Measurements from ENCODE around the gene NXT1. TPM values are rescaled to one million over a fixed set of nuclear protein-coding genes. Genes with fewer than 3 reads are reported as not detected.

Gene NXT1
- total RNA-seq, 1 donor from 2014 or later = 10.6 TPM

DNA sequence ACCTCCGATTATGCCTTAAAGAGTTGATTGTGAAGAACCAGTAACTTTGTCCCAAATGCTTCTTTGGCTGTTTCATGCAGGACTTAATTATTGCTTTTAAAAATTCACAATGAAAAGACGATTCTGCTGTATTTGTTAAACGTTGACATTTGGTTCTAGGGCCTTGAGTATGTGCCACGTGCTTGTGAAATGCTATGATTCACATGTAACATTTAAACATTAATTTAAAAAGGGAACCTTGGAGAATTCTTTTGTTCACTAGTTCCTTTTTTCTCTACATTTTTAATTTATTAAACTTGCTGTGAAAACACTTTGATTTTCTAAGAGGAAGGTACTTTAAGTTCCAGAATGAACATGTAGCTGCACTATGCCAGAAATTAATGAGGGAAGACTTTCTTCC is 20.9 kb downstream of the NXT1 start:
- intact Hi-C loops (cut with DNase I) = no loop called here
- DNase-seq (ENCODE audit: low spot score) = no peak

DNA sequence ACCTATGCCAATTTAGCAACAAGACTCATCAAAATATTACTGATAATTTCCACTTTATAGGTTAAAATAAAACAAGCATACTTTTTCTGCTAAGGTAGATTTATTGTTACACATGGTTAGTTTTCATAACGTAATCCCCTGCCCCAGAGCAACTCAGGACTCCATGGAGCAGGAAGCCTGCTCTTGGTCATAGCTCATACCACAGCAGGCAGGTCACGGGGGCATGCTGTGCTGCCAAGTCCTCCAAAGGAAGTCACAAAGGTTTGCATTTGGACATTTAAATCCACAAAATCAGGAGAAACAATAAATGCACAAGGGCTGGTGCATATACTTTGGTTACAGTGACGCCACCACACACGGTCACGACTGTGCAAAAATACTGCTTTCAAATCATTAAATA is 23.9 kb downstream of the NXT1 start:
- no peak for DNase-seq (ENCODE audit: low spot score)
- intact Hi-C loops (cut with DNase I) = no loop called here

DNA sequence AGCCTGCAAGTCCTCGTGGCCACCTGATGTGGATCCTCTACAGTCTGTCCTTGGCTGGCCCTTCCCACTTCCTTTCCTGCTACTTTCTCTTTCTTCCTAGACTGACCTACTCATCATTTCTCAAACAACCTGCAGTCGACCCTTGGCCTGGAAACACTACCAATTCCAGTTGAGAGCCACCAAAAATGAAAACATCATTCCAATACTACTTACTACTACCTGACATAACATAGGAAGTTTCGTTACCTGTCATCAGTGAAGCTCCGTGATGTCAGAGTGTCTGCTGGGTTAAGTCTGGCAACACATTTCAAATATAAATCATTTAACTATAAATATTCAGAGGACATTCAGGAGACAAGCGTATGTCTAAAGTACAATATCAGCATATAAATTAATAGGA is 25.2 kb downstream of the NXT1 start:
- DNase-seq (ENCODE audit: low spot score) = no peak
- intact Hi-C loops (cut with DNase I) = no loop called here

DNA sequence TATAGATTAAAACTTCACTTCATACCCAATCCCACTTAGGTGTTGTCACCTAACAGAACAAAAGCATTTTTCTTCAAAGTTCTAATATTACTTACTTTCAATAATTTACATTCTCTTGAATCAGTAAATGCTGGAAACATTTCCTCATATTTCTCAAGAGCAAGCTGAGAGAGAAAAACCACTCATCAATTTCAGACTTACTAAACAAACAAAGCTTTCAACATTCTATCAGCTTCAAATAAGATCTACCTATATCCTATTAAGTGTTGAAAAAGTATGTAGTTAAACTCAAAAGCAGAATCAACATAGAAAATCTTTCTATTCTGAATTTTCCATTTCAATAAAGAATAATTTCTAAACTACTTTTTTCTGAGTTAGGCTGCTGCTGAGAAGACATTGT is 29.2 kb downstream of the NXT1 start:
- intact Hi-C loops (cut with DNase I) = no loop called here

GRCh38 chr20:23381876-23382275 is 31.3 kb downstream of the NXT1 start:
- no peak for DNase-seq (ENCODE audit: low spot score)
- intact Hi-C loops (cut with DNase I) = no loop called here

More for the DNA sequence above, 29.2 kb downstream of the NXT1 start:
- no peak for DNase-seq (ENCODE audit: low spot score)

DNA sequence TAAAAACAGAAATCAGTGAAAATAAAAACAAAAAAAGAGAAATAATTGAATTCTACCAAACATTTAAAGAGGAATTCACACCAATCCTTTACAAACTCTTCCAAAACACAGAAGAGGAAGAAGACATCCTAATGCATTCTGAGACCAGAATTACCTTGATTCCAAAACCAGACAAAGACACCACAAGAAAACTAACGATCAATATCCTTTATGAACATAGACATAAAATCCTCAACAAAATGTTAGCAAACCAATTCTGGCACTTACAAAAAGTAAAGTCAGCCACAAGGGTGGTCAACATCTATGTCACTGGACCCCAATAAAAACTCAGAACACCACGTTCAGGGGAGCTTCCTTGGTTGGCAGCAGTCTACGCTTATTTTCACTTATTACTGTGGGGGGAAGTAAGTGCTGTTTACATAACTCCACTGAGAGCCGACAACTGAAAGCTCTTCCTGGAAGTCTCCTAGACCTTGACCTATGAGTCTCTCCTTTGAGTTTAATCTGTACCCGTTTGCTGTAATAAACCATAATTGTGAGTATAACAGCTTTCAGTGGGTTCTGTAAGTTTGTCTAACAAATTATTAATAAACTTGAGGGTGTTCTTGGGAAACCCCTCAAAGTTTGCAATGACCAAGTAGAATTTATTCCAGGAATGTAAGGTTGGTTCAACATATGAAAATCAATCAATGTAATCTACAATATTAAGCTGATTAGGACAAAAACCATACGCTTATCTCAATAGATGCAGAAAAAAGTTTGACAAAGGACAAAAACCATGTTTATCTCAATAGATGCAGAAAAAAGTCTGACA is 35.9 kb downstream of the NXT1 start:
- intact Hi-C loops (cut with DNase I) = no loop called here
- DNase-seq (ENCODE audit: low spot score) = no peak

- intact Hi-C loops (cut with DNase I) = no loop called here
- no peak for DNase-seq (ENCODE audit: low spot score)
Observed at GRCh38 chr20:23387118-23387443, 36.5 kb downstream of the NXT1 start.

DNA sequence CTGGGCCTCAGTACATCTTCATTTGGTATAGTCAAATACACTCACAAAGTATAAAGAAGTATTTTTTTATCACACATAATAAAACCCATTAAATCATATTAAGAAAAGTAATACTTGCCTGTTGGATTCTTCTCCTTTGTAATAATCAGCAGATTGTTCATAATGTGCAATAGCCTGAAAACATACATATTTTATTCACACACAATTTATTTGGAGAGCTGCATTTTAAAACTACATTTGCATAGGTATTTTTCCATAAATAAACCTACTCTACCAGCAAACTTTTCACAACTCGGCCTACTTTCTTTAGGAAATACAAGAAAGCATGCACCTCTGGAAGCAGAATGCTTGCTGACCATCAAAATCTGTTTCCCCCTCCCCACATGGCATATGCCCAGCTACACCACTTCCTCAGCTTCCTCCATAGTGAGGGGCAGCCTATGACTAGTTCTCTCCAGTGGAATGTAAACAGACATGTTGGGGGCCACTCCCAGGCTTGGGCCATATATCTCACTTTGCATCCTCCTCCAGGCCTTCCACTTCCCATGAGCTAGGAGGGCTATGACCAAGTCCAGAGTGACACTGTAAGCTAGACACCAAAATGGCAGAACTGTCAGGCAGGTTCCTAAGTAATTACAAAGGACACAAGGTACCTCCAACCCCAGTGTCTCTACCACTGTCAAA is 39.6 kb downstream of the NXT1 start:
- DNase-seq (ENCODE audit: low spot score) = no peak
- intact Hi-C loops (cut with DNase I) = no loop called here

DNA sequence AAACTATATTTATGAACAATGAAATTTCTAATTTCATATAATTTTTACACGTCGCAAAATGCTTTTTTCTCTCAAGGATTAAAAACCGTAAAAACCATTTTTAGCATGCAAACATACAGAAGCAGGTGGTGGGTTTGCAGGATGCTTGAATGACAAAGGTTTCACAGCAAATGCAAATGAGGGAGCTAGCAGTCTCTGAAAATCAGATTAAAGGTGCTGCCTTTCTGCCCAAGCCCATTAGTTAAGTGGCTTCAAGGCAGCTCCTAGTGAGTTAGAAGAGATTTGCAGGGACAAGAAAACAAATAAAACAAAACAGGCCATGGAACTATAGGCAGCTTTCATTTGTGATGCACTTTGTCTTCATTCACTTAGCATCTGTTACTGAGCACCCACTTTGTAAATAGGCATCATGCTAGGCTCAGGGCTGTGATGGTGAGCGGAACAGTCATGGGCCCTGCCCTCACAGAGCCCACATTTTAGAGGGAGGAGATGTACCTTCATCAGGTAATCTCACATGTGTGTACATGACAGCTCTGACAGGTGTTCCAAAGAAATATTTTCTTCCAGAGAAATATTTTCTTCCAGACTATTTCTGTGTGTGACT is 41.2 kb downstream of the NXT1 start:
- DNase-seq (ENCODE audit: low spot score) = no peak
- intact Hi-C loops (cut with DNase I) = no loop called here

GRCh38 chr20:23393996-23394775 is 43.6 kb downstream of the NXT1 start:
- no peak for DNase-seq (ENCODE audit: low spot score)
- intact Hi-C loops (cut with DNase I) = no loop called here

- intact Hi-C loops (cut with DNase I) = loop anchor here (5.0 kb wide), 1 partner anchor 35 kb away; the partner anchor contains the start of gene GZF1
- no peak for DNase-seq (ENCODE audit: low spot score)
Observed at GRCh38 chr20:23396950-23397627, 46.5 kb downstream of the NXT1 start.

DNA sequence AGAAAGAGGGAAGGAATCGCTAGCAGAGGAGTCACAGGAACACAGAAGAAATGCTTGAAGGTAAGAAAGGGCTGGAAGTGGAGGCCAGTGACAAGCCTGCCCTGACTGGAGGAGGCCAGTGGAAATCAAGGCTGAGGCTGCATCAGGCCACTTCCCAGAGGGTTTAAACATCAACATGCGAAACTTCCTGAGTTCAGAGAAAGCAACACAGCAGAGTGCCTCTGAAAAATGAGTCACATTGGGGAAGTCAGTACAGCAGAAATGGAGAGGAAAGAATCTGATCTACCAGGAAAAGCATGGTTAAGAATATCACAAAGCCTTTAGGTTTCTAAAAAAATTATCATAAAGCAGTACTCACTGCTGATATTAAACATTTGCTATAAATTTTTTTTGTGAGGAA is 47.4 kb downstream of the NXT1 start:
- no peak for DNase-seq (ENCODE audit: low spot score)
- intact Hi-C loops (cut with DNase I) = loop anchor here (5.0 kb wide), 1 partner anchor 36 kb away; the partner anchor contains the start of gene GZF1

- intact Hi-C loops (cut with DNase I) = loop anchor here (5.0 kb wide), 1 partner anchor 37 kb away; the partner anchor contains the start of gene GZF1
- no peak for DNase-seq (ENCODE audit: low spot score)
Observed at GRCh38 chr20:23399568-23400241, 49.1 kb downstream of the NXT1 start.

DNA sequence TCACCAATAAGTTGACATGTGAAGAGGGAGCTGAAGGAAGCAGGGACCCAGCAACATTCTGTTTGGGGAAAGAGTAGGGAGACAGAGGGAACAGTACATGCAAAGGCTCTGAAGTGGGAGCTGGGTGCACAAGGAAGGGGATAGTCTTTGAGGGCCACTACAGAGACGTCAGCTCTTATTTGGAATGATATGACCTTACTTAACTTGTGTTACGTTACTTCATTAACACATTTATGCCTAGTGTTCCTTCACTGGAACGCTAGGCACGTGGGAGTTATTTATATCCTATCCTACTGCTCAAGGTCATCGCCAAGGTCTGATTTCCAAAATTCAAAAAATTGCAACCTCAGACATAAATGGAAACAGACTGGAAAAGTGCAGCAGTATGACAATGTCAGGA is 50.5 kb downstream of the NXT1 start:
- DNase-seq (ENCODE audit: low spot score) = no peak
- intact Hi-C loops (cut with DNase I) = no loop called here

GRCh38 chr20:23403751-23404150 is 53.2 kb downstream of the NXT1 start:
- intact Hi-C loops (cut with DNase I) = no loop called here
- no peak for DNase-seq (ENCODE audit: low spot score)

GRCh38 chr20:23404196-23404595 is 53.6 kb downstream of the NXT1 start:
- intact Hi-C loops (cut with DNase I) = no loop called here
- no peak for DNase-seq (ENCODE audit: low spot score)

All from cardiac septum (tissue), 1 donor.